ENCODE results near the gene MERTK.

Gene MERTK

GRCh38 chr2:111986116-111986900 lies 87.9 kb downstream of the MERTK start:
- Mint-ChIP-seq H3K36me3 (ENCODE audit: low read depth) (no peaks in the 10 kb centered on the region), H3K27ac (no peak overlapping the region), H3K9me3 (no peaks in the 10 kb centered on the region), H3K4me3 (no peak overlapping the region), H3K4me1 (ENCODE audit: low read depth) (peaks cover 6% of the 10 kb centered on the region), H3K27me3 (ENCODE audit: low read depth) (no peaks in the 10 kb centered on the region)

- Mint-ChIP-seq H3K27ac (no peak overlapping the region), H3K4me1 (ENCODE audit: low read depth) (no peaks in the 10 kb centered on the region), H3K9me3 (no peaks in the 10 kb centered on the region), H3K27me3 (ENCODE audit: low read depth) (no peaks in the 10 kb centered on the region), H3K36me3 (ENCODE audit: low read depth) (no peaks in the 10 kb centered on the region), H3K4me3 (no peak overlapping the region)
Observed at GRCh38 chr2:111990375-111990774, 92.0 kb downstream of the MERTK start.

GRCh38 chr2:111990856-111991255 lies 92.4 kb downstream of the MERTK start:
- Mint-ChIP-seq H3K4me1 (ENCODE audit: low read depth) (no peaks in the 10 kb centered on the region), H3K27me3 (ENCODE audit: low read depth) (no peaks in the 10 kb centered on the region), H3K27ac (no peak overlapping the region), H3K36me3 (ENCODE audit: low read depth) (no peaks in the 10 kb centered on the region), H3K9me3 (no peaks in the 10 kb centered on the region), H3K4me3 (no peak overlapping the region)

GRCh38 chr2:111994042-111994441 lies 95.6 kb downstream of the MERTK start:
- Mint-ChIP-seq H3K4me3 (no peak overlapping the region), H3K27me3 (ENCODE audit: low read depth) (no peaks in the 10 kb centered on the region), H3K36me3 (ENCODE audit: low read depth) (no peaks in the 10 kb centered on the region), H3K9me3 (no peaks in the 10 kb centered on the region), H3K27ac (no peak overlapping the region), H3K4me1 (ENCODE audit: low read depth) (no peaks in the 10 kb centered on the region)

GRCh38 chr2:111995148-111995547 lies 96.7 kb downstream of the MERTK start:
- Mint-ChIP-seq H3K36me3 (ENCODE audit: low read depth) (no peaks in the 10 kb centered on the region), H3K27ac (no peak overlapping the region), H3K9me3 (no peaks in the 10 kb centered on the region), H3K4me1 (ENCODE audit: low read depth) (no peaks in the 10 kb centered on the region), H3K4me3 (no peak overlapping the region), H3K27me3 (ENCODE audit: low read depth) (no peaks in the 10 kb centered on the region)

GRCh38 chr2:111999809-112000208 lies 101.4 kb downstream of the MERTK start:
- Mint-ChIP-seq H3K4me3 (no peak overlapping the region), H3K4me1 (ENCODE audit: low read depth) (peaks cover 6% of the 10 kb centered on the region), H3K36me3 (ENCODE audit: low read depth) (no peaks in the 10 kb centered on the region), H3K9me3 (peaks cover 4% of the 10 kb centered on the region), H3K27me3 (ENCODE audit: low read depth) (no peaks in the 10 kb centered on the region), H3K27ac (no peak overlapping the region)

- Mint-ChIP-seq H3K9me3 (peaks cover 4% of the 10 kb centered on the region), H3K27ac (no peak overlapping the region), H3K4me3 (no peak overlapping the region), H3K4me1 (ENCODE audit: low read depth) (peaks cover 6% of the 10 kb centered on the region), H3K27me3 (ENCODE audit: low read depth) (no peaks in the 10 kb centered on the region), H3K36me3 (ENCODE audit: low read depth) (no peaks in the 10 kb centered on the region)
Observed at GRCh38 chr2:112000399-112001135, 102.2 kb downstream of the MERTK start.

GRCh38 chr2:112001136-112001715 lies 102.8 kb downstream of the MERTK start:
- Mint-ChIP-seq H3K9me3 (peaks cover 4% of the 10 kb centered on the region), H3K36me3 (ENCODE audit: low read depth) (no peaks in the 10 kb centered on the region), H3K4me3 (no peak overlapping the region), H3K27ac (no peak overlapping the region), H3K4me1 (ENCODE audit: low read depth) (peaks cover 6% of the 10 kb centered on the region), H3K27me3 (ENCODE audit: low read depth) (no peaks in the 10 kb centered on the region)

- peaks cover 6% of the 10 kb centered on the region for H3K4me1 Mint-ChIP-seq (ENCODE audit: low read depth)
- H3K36me3 Mint-ChIP-seq (ENCODE audit: low read depth), result no peaks in the 10 kb centered on the region
- H3K27ac Mint-ChIP-seq, result no peak overlapping the region
- H3K27me3 Mint-ChIP-seq (ENCODE audit: low read depth), result no peaks in the 10 kb centered on the region
- H3K9me3 Mint-ChIP-seq, result peaks cover 4% of the 10 kb centered on the region
- H3K4me3 Mint-ChIP-seq, result no peak overlapping the region
Observed at GRCh38 chr2:112001942-112002341, 103.5 kb downstream of the MERTK start.

- H3K27ac Mint-ChIP-seq, result no peak overlapping the region
- no peak overlapping the region for H3K4me3 Mint-ChIP-seq
- H3K9me3 Mint-ChIP-seq, result peaks cover 4% of the 10 kb centered on the region
- peaks cover 6% of the 10 kb centered on the region for H3K4me1 Mint-ChIP-seq (ENCODE audit: low read depth)
- H3K27me3 Mint-ChIP-seq (ENCODE audit: low read depth), result peaks cover 5% of the 10 kb centered on the region
- no peaks in the 10 kb centered on the region for H3K36me3 Mint-ChIP-seq (ENCODE audit: low read depth)
Observed at GRCh38 chr2:112003576-112004252, 105.3 kb downstream of the MERTK start.

GRCh38 chr2:112004253-112004645 lies 105.8 kb downstream of the MERTK start:
- H3K4me1 Mint-ChIP-seq (ENCODE audit: low read depth), result peaks cover 6% of the 10 kb centered on the region
- H3K36me3 Mint-ChIP-seq (ENCODE audit: low read depth), result no peaks in the 10 kb centered on the region
- H3K4me3 Mint-ChIP-seq, result no peak overlapping the region
- peaks cover 4% of the 10 kb centered on the region for H3K9me3 Mint-ChIP-seq
- H3K27me3 Mint-ChIP-seq (ENCODE audit: low read depth), result peaks cover 5% of the 10 kb centered on the region
- H3K27ac Mint-ChIP-seq, result no peak overlapping the region

- H3K27ac Mint-ChIP-seq, result no peak overlapping the region
- H3K4me3 Mint-ChIP-seq, result no peak overlapping the region
- peaks cover 1% of the 10 kb centered on the region for H3K9me3 Mint-ChIP-seq
- peaks cover 9% of the 10 kb centered on the region for H3K27me3 Mint-ChIP-seq (ENCODE audit: low read depth)
- no peaks in the 10 kb centered on the region for H3K36me3 Mint-ChIP-seq (ENCODE audit: low read depth)
- H3K4me1 Mint-ChIP-seq (ENCODE audit: low read depth), result peaks cover 6% of the 10 kb centered on the region
Observed at GRCh38 chr2:112005406-112006075, 107.1 kb downstream of the MERTK start.

GRCh38 chr2:112006076-112006410 lies 107.6 kb downstream of the MERTK start:
- H3K4me3 Mint-ChIP-seq, result no peak overlapping the region
- H3K27me3 Mint-ChIP-seq (ENCODE audit: low read depth), result peaks cover 9% of the 10 kb centered on the region
- no peaks in the 10 kb centered on the region for H3K9me3 Mint-ChIP-seq
- H3K4me1 Mint-ChIP-seq (ENCODE audit: low read depth), result peaks cover 3% of the 10 kb centered on the region
- no peak overlapping the region for H3K27ac Mint-ChIP-seq
- no peaks in the 10 kb centered on the region for H3K36me3 Mint-ChIP-seq (ENCODE audit: low read depth)

GRCh38 chr2:112007493-112007892 lies 109.1 kb downstream of the MERTK start:
- no peaks in the 10 kb centered on the region for H3K36me3 Mint-ChIP-seq (ENCODE audit: low read depth)
- H3K27me3 Mint-ChIP-seq (ENCODE audit: low read depth), result peaks cover 9% of the 10 kb centered on the region
- H3K9me3 Mint-ChIP-seq, result no peaks in the 10 kb centered on the region
- no peak overlapping the region for H3K27ac Mint-ChIP-seq
- H3K4me3 Mint-ChIP-seq, result no peak overlapping the region
- H3K4me1 Mint-ChIP-seq (ENCODE audit: low read depth), result no peaks in the 10 kb centered on the region
